Peyer's patch (tissue), 4 donors: ENCODE measurements around the gene ZNF516.

ENCODE experiments used
- POLR2A ChIP-seq, 2 donors: fragments of 450-650 bp; IDR thresholded peaks; one replicate each; pipeline ENCODE4 v1.5.1; 2017; ENCODE audit warnings: antibody characterized with exemption in 2 of 2, mild to moderate bottlenecking in 2 of 2, moderate library complexity in 2 of 2
- TF ChIP-seq, protein P1 (sequence below), 6 experiments: fragments of 450-650 bp in 4 of 6; fragments of 200-600 bp in 2 of 6; sonication (generic) in 1 of 6; IDR thresholded peaks; one replicate each; pipeline ENCODE4 v1.5.1; 2017 to 2019; ENCODE audit warnings: antibody characterized with exemption in 6 of 6, mild to moderate bottlenecking in 3 of 6, moderate library complexity in 1 of 6

DNA sequence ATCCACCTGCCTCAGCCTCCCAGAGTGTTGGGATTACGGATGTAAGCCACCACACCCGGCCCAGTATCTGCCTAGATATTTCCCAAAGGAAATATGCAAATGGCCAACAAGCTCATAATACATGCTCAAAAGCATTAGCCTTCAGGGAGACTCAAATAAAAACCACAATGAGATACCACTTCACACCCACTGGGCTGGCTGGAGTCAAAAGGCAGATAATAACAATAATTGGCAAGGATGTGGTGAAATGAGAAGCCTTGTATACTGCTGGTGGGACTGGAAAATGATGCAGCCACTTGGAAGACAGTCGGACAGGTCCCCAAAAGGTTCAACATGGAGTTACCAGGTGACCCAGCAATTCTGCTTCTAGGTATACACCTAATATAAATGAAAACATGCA is 20.5 kb upstream of the ZNF516 start:
- TF ChIP-seq, protein P1, sequence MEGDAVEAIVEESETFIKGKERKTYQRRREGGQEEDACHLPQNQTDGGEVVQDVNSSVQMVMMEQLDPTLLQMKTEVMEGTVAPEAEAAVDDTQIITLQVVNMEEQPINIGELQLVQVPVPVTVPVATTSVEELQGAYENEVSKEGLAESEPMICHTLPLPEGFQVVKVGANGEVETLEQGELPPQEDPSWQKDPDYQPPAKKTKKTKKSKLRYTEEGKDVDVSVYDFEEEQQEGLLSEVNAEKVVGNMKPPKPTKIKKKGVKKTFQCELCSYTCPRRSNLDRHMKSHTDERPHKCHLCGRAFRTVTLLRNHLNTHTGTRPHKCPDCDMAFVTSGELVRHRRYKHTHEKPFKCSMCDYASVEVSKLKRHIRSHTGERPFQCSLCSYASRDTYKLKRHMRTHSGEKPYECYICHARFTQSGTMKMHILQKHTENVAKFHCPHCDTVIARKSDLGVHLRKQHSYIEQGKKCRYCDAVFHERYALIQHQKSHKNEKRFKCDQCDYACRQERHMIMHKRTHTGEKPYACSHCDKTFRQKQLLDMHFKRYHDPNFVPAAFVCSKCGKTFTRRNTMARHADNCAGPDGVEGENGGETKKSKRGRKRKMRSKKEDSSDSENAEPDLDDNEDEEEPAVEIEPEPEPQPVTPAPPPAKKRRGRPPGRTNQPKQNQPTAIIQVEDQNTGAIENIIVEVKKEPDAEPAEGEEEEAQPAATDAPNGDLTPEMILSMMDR (IDR thresholded peaks at IDR 0.05) = no peak
- no peak for TF ChIP-seq POLR2A (IDR thresholded peaks at IDR 0.05)
